Measurements from ENCODE around the gene DRAM1.

DRAM1 gene

DNA sequence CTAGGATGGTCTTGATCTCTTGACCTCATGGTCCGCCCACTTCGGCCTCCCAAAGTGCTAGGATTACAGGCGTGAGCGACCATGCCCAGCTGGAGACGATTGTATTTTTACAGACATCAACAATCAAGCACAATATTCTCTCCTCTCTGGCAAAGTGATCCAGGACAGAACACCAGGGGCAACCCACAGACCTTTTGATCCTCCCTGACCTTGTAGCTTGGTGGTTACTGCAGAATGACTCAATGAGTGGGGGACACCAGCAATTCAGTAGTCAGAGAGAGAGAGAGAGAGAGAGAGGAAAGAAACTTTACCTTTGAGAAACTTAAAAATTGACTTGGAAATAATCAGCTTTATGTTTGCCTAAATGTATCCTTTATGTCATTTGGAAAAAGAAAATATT, 51.2 kb downstream of the DRAM1 start:
- Histone ChIP-seq H3K4me3 (ENCODE audit: low read depth, low read length) (no peak overlapping the region), H3K36me3 (ENCODE audit: control insufficient read depth in 2 of 2, insufficient read depth in 1 of 2, low read length in 2 of 2) (no peaks in the 10 kb centered on the region), H3K4me1 (ENCODE audit: control insufficient read depth, insufficient read depth, low read length) (no peaks in the 10 kb centered on the region), H3K27ac (ENCODE audit: extremely low read depth, low read depth, low read length) (no peak overlapping the region), H3K9me3 (ENCODE audit: control insufficient read depth, insufficient read depth, low read depth, low read length) (no peaks in the 10 kb centered on the region)
- ChIA-PET CTCF (interaction anchor here (0.7 to 1.2 kb wide), 3 partner anchors 12 to 867 kb away, joined by 3 to 4 read pairs (median 3); no protein-coding TSS in a partner anchor), POLR2A (no interaction called here)
- TF ChIP-seq ZNF248 (tag by site-specific recombination; IDR thresholded peaks at IDR 0.05): no peak
- TF ChIP-seq, protein P1, sequence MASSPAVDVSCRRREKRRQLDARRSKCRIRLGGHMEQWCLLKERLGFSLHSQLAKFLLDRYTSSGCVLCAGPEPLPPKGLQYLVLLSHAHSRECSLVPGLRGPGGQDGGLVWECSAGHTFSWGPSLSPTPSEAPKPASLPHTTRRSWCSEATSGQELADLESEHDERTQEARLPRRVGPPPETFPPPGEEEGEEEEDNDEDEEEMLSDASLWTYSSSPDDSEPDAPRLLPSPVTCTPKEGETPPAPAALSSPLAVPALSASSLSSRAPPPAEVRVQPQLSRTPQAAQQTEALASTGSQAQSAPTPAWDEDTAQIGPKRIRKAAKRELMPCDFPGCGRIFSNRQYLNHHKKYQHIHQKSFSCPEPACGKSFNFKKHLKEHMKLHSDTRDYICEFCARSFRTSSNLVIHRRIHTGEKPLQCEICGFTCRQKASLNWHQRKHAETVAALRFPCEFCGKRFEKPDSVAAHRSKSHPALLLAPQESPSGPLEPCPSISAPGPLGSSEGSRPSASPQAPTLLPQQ (tag by site-specific recombination; IDR thresholded peaks at IDR 0.05): no peak
- no peak for TF ChIP-seq ZNF664 (tag by site-specific recombination; IDR thresholded peaks at IDR 0.05)
- no peak for TF ChIP-seq PRDM1 (tag by site-specific recombination; IDR thresholded peaks at IDR 0.05)
- TF ChIP-seq GLI2 (tag by site-specific recombination; IDR thresholded peaks at IDR 0.05; ENCODE audit: borderline replicate concordance, low read depth): no peak
- no peak for TF ChIP-seq KLF9 (tag by site-specific recombination; IDR thresholded peaks at IDR 0.05; ENCODE audit: low read depth)
- TF ChIP-seq ZNF792 (tag by site-specific recombination; IDR thresholded peaks at IDR 0.05): no peak
- TF ChIP-seq ZNF658 (tag by site-specific recombination; IDR thresholded peaks at IDR 0.05): no peak
- TF ChIP-seq ZNF146 (tag by site-specific recombination; IDR thresholded peaks at IDR 0.05): no peak
- TF ChIP-seq ZNF610 (tag by site-specific recombination; IDR thresholded peaks at IDR 0.05; ENCODE audit: borderline replicate concordance): no peak
- no peak for TF ChIP-seq MZF1 (tag by site-specific recombination; IDR thresholded peaks at IDR 0.05; ENCODE audit: borderline replicate concordance)
- TF ChIP-seq MYNN (tag by site-specific recombination; IDR thresholded peaks at IDR 0.05; ENCODE audit: borderline replicate concordance): no peak
- TF ChIP-seq ZNF350 (tag by site-specific recombination; IDR thresholded peaks at IDR 0.05): no peak

DNA sequence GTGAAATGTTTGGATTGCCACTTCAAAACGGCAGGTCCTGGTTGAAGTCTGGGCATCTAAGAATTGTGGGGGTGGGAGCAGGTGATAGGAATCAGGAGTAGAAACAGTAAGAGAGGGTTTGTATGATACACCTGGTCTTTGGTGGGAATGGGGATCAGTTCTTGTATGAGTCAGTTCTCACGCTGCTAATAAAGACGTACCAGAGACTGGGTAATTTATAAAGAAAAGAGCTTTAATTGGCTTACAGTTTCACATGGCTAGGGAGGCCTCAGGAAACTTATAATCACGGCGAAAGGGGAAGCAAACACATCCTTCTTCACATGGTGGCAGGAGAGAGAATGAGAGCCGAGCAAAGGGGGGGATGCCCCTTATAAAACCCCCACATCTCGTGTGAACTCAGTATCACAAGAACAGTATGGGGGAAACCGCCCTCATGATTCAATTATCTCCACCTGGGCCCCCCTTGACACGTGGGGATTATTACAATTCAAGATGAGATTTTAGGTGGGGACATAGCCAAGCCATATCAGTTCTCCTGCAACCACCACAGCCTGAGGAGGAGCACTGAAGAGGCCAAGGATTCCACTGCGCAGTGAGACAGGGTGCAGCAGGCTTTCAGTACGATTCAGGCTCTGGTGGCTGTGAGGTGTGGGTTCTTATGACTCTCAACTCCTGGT, 52.1 kb downstream of the DRAM1 start:
- POLR2A ChIA-PET: no interaction called here
- no peak overlapping the region for H3K4me3 ChIP-seq (ENCODE audit: low read depth, low read length)
- H3K4me1 ChIP-seq (ENCODE audit: control insufficient read depth, insufficient read depth, low read length): no peaks in the 10 kb centered on the region
- H3K36me3 ChIP-seq (ENCODE audit: control insufficient read depth in 2 of 2, insufficient read depth in 1 of 2, low read length in 2 of 2): no peaks in the 10 kb centered on the region
- H3K27ac ChIP-seq (ENCODE audit: extremely low read depth, low read depth, low read length): no peak overlapping the region
- TF ChIP-seq SETDB1 (IDR thresholded peaks at IDR 0.05; ENCODE audit: insufficient read length, low read length) (no peak), ZNF223 (tag by site-specific recombination; IDR thresholded peaks at IDR 0.05) (no peak), ZNF416 (tag by site-specific recombination; IDR thresholded peaks at IDR 0.05) (no peak), KLF10 (tag by site-specific recombination; IDR thresholded peaks at IDR 0.05) (no peak), ZNF629 (tag by site-specific recombination; IDR thresholded peaks at IDR 0.05) (no peak)
- TF ChIP-seq, protein P2, sequence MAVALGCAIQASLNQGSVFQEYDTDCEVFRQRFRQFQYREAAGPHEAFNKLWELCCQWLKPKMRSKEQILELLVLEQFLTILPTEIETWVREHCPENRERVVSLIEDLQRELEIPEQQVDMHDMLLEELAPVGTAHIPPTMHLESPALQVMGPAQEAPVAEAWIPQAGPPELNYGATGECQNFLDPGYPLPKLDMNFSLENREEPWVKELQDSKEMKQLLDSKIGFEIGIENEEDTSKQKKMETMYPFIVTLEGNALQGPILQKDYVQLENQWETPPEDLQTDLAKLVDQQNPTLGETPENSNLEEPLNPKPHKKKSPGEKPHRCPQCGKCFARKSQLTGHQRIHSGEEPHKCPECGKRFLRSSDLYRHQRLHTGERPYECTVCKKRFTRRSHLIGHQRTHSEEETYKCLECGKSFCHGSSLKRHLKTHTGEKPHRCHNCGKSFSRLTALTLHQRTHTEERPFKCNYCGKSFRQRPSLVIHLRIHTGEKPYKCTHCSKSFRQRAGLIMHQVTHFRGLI (tag by site-specific recombination; IDR thresholded peaks at IDR 0.05): no peak
- TF ChIP-seq, protein P3, sequence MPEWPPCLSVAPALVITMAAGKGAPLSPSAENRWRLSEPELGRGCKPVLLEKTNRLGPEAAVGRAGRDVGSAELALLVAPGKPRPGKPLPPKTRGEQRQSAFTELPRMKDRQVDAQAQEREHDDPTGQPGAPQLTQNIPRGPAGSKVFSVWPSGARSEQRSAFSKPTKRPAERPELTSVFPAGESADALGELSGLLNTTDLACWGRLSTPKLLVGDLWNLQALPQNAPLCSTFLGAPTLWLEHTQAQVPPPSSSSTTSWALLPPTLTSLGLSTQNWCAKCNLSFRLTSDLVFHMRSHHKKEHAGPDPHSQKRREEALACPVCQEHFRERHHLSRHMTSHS (tag by site-specific recombination; IDR thresholded peaks at IDR 0.05): no peak
- CTCF ChIA-PET: no interaction called here
- no peaks in the 10 kb centered on the region for H3K9me3 ChIP-seq (ENCODE audit: control insufficient read depth, insufficient read depth, low read depth, low read length)

Data from HEK293 (cell line).